ENCODE results near the gene DNAH14. TPM values are rescaled to one million over a fixed set of nuclear protein-coding genes. Genes with fewer than 3 reads are reported as not detected.
A peak's percentile ranks its signal among the peaks of the same experiment; 100 is the strongest.
"Not testable (repeated sequence)": the region's sequence is repeated elsewhere in the genome, so short reads cannot be mapped to it uniquely, and the experiment has no call there.

Gene DNAH14
- total RNA-seq, 2 donors from 2014 or later, result 7.5 to 9.6 TPM

GRCh38 chr1:224883091-224883490, 46.4 kb upstream of the DNAH14 start:
- Histone ChIP-seq H3K9ac (ENCODE audit: low read depth in 2 of 2, low read length in 2 of 2) (no peak overlapping the region), H3K27me3 (no peaks in the 10 kb centered on the region), H3K27ac (no peak overlapping the region), H3K4me3 (no peak overlapping the region), H3K4me1 (no peaks in the 10 kb centered on the region), H3K9me3 (no peaks in the 10 kb centered on the region), H3K36me3 (no peaks in the 10 kb centered on the region)
- DNase-seq, result no peak
- no peak for TF ChIP-seq CTCF (IDR thresholded peaks at IDR 0.05)
- intact Hi-C loops (cut with DNase I), result no loop called here

GRCh38 chr1:224884361-224884801, 45.1 kb upstream of the DNAH14 start:
- peak; percentile 67 for DNase-seq
- Histone ChIP-seq H3K4me3 (no peak overlapping the region), H3K4me1 (no peaks in the 10 kb centered on the region), H3K27ac (no peak overlapping the region), H3K36me3 (no peaks in the 10 kb centered on the region), H3K9ac (ENCODE audit: low read depth in 2 of 2, low read length in 2 of 2) (no peak overlapping the region), H3K9me3 (no peaks in the 10 kb centered on the region), H3K27me3 (no peaks in the 10 kb centered on the region)
- intact Hi-C loops (cut with DNase I), result no loop called here
- no peak for TF ChIP-seq CTCF (IDR thresholded peaks at IDR 0.05)

GRCh38 chr1:224885376-224885775, 44.1 kb upstream of the DNAH14 start:
- DNase-seq; H3K27me3 ChIP-seq; H3K4me3 ChIP-seq; H3K9me3 ChIP-seq; H3K36me3 ChIP-seq; H3K9ac ChIP-seq (ENCODE audit: low read depth in 2 of 2, low read length in 2 of 2); H3K27ac ChIP-seq; intact Hi-C loops (cut with DNase I); H3K4me1 ChIP-seq: not testable (repeated sequence)

- Histone ChIP-seq H3K4me1 (no peaks in the 10 kb centered on the region), H3K9ac (ENCODE audit: low read depth in 2 of 2, low read length in 2 of 2) (no peak overlapping the region), H3K36me3 (no peaks in the 10 kb centered on the region), H3K27me3 (no peaks in the 10 kb centered on the region), H3K9me3 (no peaks in the 10 kb centered on the region), H3K4me3 (no peak overlapping the region), H3K27ac (no peak overlapping the region)
- no peak for TF ChIP-seq CTCF (IDR thresholded peaks at IDR 0.05)
- intact Hi-C loops (cut with DNase I), result no loop called here
- DNase-seq, result no peak
Observed at GRCh38 chr1:224894915-224895314, 34.6 kb upstream of the DNAH14 start.

GRCh38 chr1:224896130-224896781, 33.2 kb upstream of the DNAH14 start:
- Histone ChIP-seq H3K27ac (no peak overlapping the region), H3K4me3 (no peak overlapping the region), H3K9ac (ENCODE audit: low read depth in 2 of 2, low read length in 2 of 2) (no peak overlapping the region), H3K9me3 (no peaks in the 10 kb centered on the region), H3K36me3 (no peaks in the 10 kb centered on the region), H3K4me1 (no peaks in the 10 kb centered on the region), H3K27me3 (no peaks in the 10 kb centered on the region)
- no peak for TF ChIP-seq CTCF (IDR thresholded peaks at IDR 0.05)
- intact Hi-C loops (cut with DNase I), result no loop called here
- DNase-seq, result no peak

GRCh38 chr1:224897529-224898327, 31.7 kb upstream of the DNAH14 start:
- intact Hi-C loops (cut with DNase I), result no loop called here
- no peak for TF ChIP-seq CTCF (IDR thresholded peaks at IDR 0.05)
- DNase-seq, result no peak
- no peaks in the 10 kb centered on the region for H3K9me3 ChIP-seq
- H3K27me3 ChIP-seq, result no peaks in the 10 kb centered on the region
- H3K9ac ChIP-seq (ENCODE audit: low read depth in 2 of 2, low read length in 2 of 2), result no peak overlapping the region
- no peak overlapping the region for H3K27ac ChIP-seq
- H3K36me3 ChIP-seq, result no peaks in the 10 kb centered on the region
- H3K4me1 ChIP-seq, result no peaks in the 10 kb centered on the region
- H3K4me3 ChIP-seq, result no peak overlapping the region
